HG03378 (cell line): Measurements from ENCODE around the gene TMEM106A.
"Not testable (repeated sequence)": the region's sequence is repeated elsewhere in the genome, so short reads cannot be mapped to it uniquely, and the experiment has no call there.

Experiments used
- ATAC-seq: cut with Tn5 transposase; IDR thresholded peaks from one replicate; pipeline ENCODE4 v1.9.1; 2021; ENCODE audit warnings: mild to moderate bottlenecking, moderate library complexity; ENCODE audit not compliant: unreplicated experiment

The TMEM106A gene

GRCh38 chr17:43215341-43215740, 3.7 kb downstream of the TMEM106A start:
- ATAC-seq: no peak

GRCh38 chr17:43216369-43216761, 4.7 kb downstream of the TMEM106A start:
- no peak for ATAC-seq

GRCh38 chr17:43216762-43217613, 5.3 kb downstream of the TMEM106A start:
- ATAC-seq: no peak

GRCh38 chr17:43217614-43218087, 6.0 kb downstream of the TMEM106A start:
- no peak for ATAC-seq

GRCh38 chr17:43219001-43219400, 7.3 kb downstream of the TMEM106A start:
- ATAC-seq: no peak

GRCh38 chr17:43219746-43220380, 8.2 kb downstream of the TMEM106A start:
- ATAC-seq: no peak

- no peak for ATAC-seq
These were observed 8.9 kb downstream of the TMEM106A start for GRCh38 chr17:43220511-43221125.

GRCh38 chr17:43224146-43224705, 12.6 kb downstream of the TMEM106A start:
- no peak for ATAC-seq

- no peak for ATAC-seq
These were observed 14.7 kb downstream of the TMEM106A start for GRCh38 chr17:43226393-43226792.

GRCh38 chr17:43228020-43228782, 16.5 kb downstream of the TMEM106A start, which contains the start of gene CCDC200:
TSS of gene CCDC200 (minus strand) at chr17:43228623. CDS start at chr17:43228554, 69 bp downstream.
- ATAC-seq: not testable (repeated sequence)

- ATAC-seq: not testable (repeated sequence)
These were observed 19.7 kb downstream of the TMEM106A start for GRCh38 chr17:43231205-43232020.

- not testable (repeated sequence) for ATAC-seq
These were observed 20.5 kb downstream of the TMEM106A start for GRCh38 chr17:43232021-43232699.

GRCh38 chr17:43233263-43233662, 21.6 kb downstream of the TMEM106A start:
- not testable (repeated sequence) for ATAC-seq

GRCh38 chr17:43233877-43234276, 22.2 kb downstream of the TMEM106A start, which contains the start of gene RNU2-1:
TSS of gene RNU2-1 (minus strand) at chr17:43233977.
- ATAC-seq: not testable (repeated sequence)

GRCh38 chr17:43239597-43239996, 27.9 kb downstream of the TMEM106A start:
- not testable (repeated sequence) for ATAC-seq

- ATAC-seq: not testable (repeated sequence)
These were observed 29.1 kb downstream of the TMEM106A start for GRCh38 chr17:43240596-43241352.

- not testable (repeated sequence) for ATAC-seq
These were observed 34.8 kb downstream of the TMEM106A start for GRCh38 chr17:43246456-43246855.
